ENCODE data around the gene ACSS1. TPM values are rescaled to one million over a fixed set of nuclear protein-coding genes. Genes with fewer than 3 reads are reported as not detected.

The ACSS1 gene
- total and polyA plus RNA-seq, 8 donors, result 26.6 to 44.3 (median 42.3) TPM

- Histone ChIP-seq H3K36me3 (no peaks in the 10 kb centered on the region), H3K27ac (no peak overlapping the region), H3K9me3 (no peaks in the 10 kb centered on the region), H3K4me3 (no peak overlapping the region), H3K4me1 (peaks cover 3 to 17% of the 10 kb centered on the region in 2 donors), H3K27me3 (peaks cover 84 to 98% of the 10 kb centered on the region in 2 donors)
- no peak for ATAC-seq
- TF ChIP-seq, protein P1, sequence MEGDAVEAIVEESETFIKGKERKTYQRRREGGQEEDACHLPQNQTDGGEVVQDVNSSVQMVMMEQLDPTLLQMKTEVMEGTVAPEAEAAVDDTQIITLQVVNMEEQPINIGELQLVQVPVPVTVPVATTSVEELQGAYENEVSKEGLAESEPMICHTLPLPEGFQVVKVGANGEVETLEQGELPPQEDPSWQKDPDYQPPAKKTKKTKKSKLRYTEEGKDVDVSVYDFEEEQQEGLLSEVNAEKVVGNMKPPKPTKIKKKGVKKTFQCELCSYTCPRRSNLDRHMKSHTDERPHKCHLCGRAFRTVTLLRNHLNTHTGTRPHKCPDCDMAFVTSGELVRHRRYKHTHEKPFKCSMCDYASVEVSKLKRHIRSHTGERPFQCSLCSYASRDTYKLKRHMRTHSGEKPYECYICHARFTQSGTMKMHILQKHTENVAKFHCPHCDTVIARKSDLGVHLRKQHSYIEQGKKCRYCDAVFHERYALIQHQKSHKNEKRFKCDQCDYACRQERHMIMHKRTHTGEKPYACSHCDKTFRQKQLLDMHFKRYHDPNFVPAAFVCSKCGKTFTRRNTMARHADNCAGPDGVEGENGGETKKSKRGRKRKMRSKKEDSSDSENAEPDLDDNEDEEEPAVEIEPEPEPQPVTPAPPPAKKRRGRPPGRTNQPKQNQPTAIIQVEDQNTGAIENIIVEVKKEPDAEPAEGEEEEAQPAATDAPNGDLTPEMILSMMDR (IDR thresholded peaks at IDR 0.05), result no peak
- intact Hi-C loops (cut with DNase I), result no loop called here
- DNase-seq, result peak in 1 of 4 donors; percentile 64
Measured at GRCh38 chr20:25083141-25083772, 25.3 kb upstream of the ACSS1 start.

GRCh38 chr20:25082498-25082873 is 24.5 kb upstream of the ACSS1 start:
- TF ChIP-seq, protein P1 (IDR thresholded peaks at IDR 0.05), result no peak

GRCh38 chr20:25081730-25082497 is 24.0 kb upstream of the ACSS1 start, which contains the start of gene VSX1:
TSS of gene VSX1 (minus strand) at chr20:25082141. CDS start at chr20:25082096, 45 bp downstream.
- Histone ChIP-seq H3K9me3 (no peaks in the 10 kb centered on the region), H3K27me3 (peaks cover 98 to 100% of the 10 kb centered on the region in 2 donors), H3K36me3 (no peaks in the 10 kb centered on the region), H3K4me3 (no peak within 1 kb of the TSS), H3K4me1 (peaks cover 3 to 27% of the 10 kb centered on the region in 2 donors), H3K27ac (no peak within 1 kb of the TSS)
- intact Hi-C loops (cut with DNase I), result no loop called here
- TF ChIP-seq, protein P1 (IDR thresholded peaks at IDR 0.05), result no peak
- DNase-seq, result peak in 1 of 4 donors; percentile 67
- ATAC-seq, result no peak

More at GRCh38 chr20:25082498-25082873, 24.5 kb upstream of the ACSS1 start:
- Histone ChIP-seq H3K4me3 (no peak overlapping the region), H3K9me3 (no peaks in the 10 kb centered on the region), H3K36me3 (no peaks in the 10 kb centered on the region), H3K27ac (no peak overlapping the region), H3K27me3 (peaks cover 92 to 100% of the 10 kb centered on the region in 2 donors), H3K4me1 (peaks cover 3 to 21% of the 10 kb centered on the region in 2 donors)
- no peak for DNase-seq
- no peak for ATAC-seq
- intact Hi-C loops (cut with DNase I), result no loop called here

- no peak overlapping the region for H3K4me3 ChIP-seq
- TF ChIP-seq, protein P1 (IDR thresholded peaks at IDR 0.05), result no peak
- H3K27me3 ChIP-seq, result peaks cover 99 to 100% of the 10 kb centered on the region in 2 donors
- no peaks in the 10 kb centered on the region for H3K9me3 ChIP-seq
- peak; percentile 56 for ATAC-seq
- intact Hi-C loops (cut with DNase I), result no loop called here
- peaks cover 3 to 28% of the 10 kb centered on the region in 2 donors for H3K4me1 ChIP-seq
- H3K36me3 ChIP-seq, result no peaks in the 10 kb centered on the region
- DNase-seq, result peak in 2 of 4 donors; percentile 34 to 48
- H3K27ac ChIP-seq, result no peak overlapping the region
Measured at GRCh38 chr20:25081065-25081729, 23.3 kb upstream of the ACSS1 start.
